Lung microvascular endothelial cell (primary cell): ENCODE measurements around the gene CDCA8. TPM values are rescaled to one million over a fixed set of nuclear protein-coding genes. Genes with fewer than 3 reads are reported as not detected.
"Not testable (repeated sequence)": the region's sequence is repeated elsewhere in the genome, so short reads cannot be mapped to it uniquely, and the experiment has no call there.

ENCODE experiments used
- DNase-seq, 2 donors: peaks; one replicate each; pipeline versions ENCODE4 v3.0.0 to v3.0.0-alpha.2; 2010; ENCODE audit warnings: low read depth in 2 of 2
- total RNA-seq: library from RNA; depleted of rRNA; stranded (reverse); fragments of >200 nt; gene quantifications from 2 replicates; pipeline ENCODE4 v1.2.1, GENCODE V29; 2014

CDCA8 gene
- total RNA-seq, 1 donor from 2014 or later: 1.4 TPM

DNA sequence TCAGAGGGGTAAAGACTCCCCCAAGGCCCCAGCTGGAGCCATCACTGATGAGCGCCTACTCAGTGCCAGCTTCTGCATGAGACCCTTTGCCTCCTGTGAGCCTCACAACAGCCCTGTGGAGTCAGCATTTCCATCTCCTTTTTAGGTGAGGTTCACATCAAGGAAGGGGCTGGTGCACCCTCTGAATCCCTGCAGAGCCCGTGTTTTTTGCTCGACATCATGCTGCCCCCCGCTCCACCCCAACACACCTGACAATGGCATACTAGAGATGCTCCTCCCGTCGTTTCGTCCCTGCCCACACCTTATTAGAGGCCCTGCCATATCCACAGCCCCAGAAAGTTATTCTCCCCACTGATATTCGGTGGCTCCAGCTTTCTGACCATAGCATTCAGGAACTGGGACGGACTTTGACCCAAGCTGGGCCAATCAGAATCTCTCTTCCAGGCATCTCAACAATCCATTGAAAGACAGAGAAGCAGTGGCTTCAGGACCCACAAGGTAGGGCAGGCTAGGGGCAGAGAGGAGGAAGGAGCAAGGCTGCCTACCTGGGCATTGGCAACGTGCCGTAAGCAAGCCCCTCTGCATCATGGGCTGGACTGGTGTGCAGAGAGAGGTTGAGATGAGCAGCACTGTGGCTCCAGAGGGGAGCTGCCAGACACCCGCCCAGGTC is 39.9 kb downstream of the CDCA8 start:
- DNase-seq: no peak

DNA sequence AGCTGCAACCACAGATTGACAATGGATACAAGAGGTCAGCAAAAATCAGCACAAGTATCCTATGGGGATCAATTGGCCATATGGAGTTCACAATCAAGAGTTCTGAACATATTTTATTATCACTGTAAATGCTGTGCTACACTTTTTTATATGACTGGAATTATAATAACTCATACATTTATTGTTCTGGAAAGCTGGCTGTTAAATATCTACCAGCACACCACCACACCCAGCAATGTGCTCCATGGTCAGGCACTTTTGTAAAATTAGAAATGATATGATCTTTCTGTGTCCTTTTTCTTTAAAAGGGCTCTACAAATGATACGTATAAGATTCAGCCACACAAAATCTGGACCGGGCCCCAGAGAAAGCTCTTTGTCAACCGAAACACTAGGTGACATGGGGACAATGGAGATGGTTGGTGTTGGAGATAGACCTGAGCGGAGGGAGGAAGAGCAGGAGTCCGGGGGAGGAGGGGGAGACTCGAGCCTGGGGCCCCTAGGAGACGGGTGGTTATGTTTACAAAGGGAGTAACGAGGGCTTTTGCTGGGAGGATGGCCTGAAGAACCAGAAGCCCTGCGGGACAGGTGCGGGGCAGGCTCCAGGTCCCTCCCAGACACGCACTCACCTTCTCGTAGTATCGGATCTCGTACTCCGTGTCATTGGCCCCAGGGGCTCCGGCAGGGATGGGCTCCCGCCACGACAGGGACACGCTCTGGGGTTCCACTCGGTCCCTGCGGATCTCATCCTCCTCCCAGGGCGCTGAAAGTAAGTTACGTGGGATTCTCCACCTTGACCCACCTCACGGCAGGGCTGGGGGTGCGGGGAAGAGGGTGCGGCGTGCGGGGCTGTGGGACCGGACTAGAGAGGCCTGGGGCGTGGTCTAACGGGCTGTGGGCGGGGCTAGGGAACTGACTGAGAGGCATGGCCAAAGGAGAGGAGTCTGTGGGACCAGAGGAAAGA is 42.6 kb downstream of the CDCA8 start:
- DNase-seq: no peak

DNA sequence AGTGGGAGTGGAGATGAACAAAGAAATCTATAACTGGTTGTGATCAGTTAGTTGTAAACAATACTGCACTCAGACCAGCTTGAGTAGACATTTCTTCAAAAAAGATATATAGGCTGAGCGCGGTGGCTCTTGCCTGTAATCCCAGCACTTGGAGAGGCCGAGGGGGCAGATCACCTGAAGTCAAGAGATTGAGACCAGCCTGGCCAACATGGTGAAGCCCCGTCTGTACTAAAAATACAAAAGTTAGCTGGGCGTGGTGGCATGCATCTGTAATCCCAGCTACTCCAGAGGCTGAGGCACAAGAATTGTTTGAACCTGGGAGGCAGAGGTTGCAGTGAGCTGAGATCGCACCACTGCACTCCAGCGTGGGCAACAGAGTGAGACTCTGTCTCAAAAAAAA is 45.7 kb downstream of the CDCA8 start:
- DNase-seq: not testable (repeated sequence)

DNA sequence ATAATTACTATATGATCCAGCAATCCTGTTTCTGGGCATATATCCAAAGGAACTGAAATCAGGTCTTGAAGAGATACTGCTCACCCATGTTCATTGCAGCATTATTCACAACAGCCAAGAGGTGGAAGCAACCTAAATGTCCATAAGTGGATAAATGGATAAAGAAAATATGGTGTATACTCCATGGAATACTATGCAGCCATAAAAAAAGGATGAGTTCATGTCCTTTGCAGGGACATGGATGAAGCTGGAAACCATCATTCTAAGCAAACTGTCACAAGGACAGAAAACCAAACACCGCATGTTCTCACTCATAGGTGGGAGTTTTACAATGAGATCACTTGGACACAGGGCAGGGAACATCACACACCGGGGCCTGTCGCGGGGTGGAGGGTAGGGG is 46.3 kb downstream of the CDCA8 start:
- not testable (repeated sequence) for DNase-seq

DNA sequence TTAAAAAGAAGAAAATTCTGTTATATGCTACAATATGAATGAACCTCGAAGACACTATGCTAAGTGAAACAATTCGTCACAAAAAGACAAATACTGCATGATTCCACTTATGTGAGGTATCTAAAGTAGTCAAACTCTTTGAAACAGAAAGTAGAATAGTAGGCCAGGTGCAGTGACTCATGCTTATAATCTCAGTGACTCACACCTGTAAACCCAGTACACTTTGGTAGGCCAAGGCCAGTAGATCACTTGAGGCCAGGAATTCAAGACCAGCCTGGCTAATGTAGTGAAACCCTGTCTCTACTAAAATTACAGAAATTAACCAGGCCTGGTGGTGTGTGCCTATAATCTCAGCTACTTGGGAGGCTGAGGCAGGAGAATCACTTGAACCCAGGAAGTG is 46.9 kb downstream of the CDCA8 start:
- DNase-seq: no peak

DNA sequence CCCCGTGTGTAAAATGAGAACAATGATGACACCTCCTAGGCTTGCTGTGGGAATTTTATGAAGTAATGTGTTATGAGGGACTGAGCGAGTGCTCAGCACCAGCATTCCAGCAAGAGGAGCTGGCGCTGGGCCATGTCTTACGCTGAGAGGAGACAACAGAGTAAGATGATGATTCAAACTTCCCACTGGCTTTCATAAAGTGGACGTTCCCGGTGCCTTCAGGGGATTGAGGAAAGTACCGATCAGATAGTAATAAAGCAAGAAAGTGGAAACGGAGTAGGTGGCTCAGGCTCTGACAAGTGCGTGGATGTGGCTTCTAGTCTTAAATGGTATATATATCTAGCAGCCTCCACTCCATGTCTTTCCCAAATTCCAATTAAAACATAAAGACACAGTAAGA is 48.8 kb downstream of the CDCA8 start:
- peak in 1 of 2 donors; percentile 8 for DNase-seq

DNA sequence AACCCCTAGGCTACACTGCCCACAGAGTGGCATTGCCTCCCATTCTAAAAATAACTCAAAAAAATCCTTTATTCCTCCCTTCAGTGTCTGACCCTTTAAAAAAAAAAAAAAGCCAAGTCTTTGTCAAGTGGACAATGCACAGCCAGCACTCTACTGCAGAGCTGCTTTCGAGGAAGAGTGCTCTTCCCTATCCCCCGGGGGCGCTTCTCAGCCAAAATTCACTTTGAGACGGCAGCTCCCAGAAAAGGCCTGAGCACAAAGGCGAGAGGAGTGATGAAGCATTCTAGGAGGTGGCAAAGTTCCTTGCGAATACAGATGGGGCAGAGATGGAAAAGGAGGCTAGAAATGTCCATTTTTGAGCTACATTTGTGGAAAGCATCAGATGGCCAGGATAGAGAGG is 49.3 kb downstream of the CDCA8 start:
- no peak for DNase-seq

DNA sequence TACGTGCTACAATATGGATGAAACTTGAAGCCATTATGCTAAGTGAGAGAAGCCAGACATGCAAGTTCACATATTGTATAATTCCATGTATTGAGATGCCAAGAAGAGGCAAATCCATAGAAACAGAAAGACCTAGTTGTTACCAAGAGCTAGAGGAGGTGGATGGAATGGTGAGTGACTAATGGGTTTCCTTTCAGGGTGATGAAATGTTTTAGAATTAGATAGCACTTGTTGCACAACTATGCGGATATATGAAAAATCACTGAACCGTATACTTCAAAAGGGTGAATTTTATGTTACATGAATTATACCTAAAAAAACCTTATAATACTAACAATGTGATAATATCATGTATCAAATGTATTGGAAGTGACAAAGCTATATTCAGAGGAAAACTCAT is 54.5 kb downstream of the CDCA8 start:
- DNase-seq: no peak

DNA sequence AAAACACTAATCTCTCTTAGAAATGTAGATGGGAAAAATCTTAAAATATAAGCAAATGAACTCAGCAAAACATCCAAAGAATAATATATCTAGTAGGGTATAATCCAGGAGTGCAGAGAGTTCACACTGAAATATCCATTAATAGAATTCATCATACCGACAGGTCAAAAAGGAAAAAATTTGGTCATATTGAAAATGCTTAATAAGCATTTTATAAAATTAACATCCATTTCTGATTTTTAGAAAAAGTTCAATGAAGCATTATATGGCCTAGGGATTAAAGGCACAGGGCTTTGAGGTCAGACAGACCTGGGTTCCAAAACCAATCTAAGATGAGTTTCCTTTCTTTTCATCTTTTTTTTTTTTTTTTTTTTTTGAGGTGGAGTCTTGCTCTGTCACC is 56.2 kb downstream of the CDCA8 start:
- no peak for DNase-seq

DNA sequence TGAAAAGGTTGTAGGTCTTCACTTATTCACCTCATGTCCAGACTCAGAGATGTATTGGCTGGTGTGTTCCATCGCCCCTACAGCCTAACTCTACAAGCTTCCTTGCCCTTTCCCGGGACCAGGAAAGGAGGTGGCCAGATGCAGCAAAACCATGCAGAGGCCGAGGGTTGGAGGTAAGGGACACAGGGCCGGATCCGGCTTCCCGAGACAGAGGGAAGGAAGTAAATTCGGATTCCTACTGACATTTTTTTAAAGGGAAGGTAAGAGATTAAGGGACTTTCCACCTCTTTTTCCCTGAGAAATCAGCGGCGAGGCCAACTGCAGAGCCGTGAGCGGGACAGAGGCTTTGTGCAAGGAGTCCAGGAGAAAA is 59.9 kb downstream of the CDCA8 start:
- DNase-seq: no peak

DNA sequence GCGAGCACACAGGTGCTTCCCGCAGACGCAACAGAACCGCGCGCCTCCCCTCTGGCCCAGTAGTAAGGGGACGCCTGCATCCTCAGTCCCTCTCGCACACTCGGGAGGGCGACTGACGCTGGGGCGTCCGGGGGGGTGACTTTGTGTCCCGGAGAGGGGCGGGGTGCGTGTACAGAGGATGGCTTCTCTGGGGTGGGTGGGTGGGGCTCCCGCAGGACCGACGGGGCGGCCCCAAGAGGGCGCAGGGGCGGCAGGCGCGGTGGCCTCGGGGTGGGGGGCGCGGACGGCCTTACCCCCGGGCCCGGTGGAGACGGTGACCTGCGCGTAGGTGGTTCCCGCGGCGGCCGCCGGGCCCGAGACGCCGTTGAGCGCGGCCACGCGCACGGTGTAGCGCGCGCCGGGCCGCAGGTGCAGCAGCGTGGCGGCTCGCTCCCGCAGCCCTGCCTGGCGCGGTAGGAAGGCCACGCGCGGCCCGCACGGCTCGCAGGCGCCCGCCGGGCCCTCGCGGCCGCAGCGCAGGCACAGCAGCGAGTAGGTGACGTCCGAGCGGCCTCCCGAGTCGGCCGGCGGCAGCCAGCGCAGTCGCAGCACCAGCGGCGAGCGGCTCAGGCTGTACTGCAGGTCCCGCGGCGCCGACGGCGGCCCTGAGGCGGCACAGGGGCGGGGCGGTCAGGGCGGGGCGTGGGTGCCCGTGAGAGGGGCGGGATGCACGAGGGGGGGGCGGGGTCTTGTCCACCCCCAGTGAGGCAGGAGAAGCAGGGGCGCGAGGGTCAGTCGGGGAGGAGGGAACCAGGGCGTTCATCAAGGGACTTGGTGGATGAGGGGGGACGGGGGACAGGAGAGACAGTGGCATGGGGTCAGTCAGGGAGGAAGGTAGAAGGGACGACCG is 60.5 kb downstream of the CDCA8 start:
- peak; percentile 8 to 46 for DNase-seq

DNA sequence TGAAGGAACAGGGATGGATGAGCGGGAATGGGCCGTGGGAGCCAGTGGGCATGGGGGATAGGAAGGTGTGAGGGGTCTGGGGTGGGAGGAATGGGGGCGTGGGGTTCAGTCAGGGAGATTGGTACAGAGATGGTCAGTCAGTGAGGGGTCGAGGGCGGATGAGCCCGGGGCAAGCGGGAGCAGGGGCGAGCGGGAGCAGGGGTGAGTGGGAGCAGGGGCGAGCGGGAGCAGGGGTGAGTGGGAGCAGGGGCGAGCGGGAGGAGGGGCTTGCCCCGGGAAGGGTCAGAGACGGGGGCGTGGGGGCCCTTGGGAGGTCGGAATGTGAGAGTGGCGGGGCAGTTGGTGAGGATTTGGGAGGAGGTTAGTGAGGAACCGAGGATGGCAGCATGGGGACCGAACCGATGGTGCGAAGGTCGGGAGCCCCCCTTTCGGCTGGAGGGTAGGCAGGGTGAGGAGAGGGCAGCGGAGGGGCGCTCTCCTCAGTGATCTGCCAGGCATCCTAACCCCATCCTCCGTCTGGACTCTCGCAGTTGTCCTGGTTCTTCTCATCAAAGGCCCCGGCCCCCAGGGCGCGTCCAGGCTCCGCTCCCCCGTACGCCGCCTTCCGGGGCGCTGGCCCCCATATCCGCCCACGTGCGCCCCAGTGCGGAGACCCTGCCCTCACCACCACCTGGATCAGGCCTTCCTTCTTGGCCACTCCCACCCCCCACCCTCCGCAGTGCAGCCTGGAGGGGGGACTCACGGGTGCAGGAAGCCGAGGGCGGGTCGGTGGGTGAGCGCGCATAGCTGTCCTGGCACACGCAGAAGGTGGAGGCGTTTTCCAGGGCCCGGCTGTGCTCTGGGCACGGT is 61.4 kb downstream of the CDCA8 start:
- DNase-seq: no peak

DNA sequence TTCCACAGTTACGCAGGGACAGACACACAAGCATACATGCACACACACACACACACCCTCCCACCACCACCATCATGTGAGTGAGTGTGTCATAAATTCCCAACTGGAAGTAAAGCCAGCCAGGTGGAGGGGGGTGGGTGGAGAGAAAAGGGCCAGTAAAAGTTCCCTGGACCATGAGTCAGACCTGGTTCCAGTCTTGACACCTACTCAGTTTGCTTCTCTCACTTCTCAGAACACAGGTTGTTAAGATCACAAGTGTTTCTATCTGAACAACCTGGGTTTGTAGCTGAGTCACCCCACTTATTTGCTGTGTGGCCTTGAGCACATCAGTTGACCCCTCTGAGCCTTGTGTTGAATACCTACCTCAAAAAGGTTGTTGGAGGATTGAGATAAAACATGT is 63.0 kb downstream of the CDCA8 start:
- DNase-seq: no peak

DNA sequence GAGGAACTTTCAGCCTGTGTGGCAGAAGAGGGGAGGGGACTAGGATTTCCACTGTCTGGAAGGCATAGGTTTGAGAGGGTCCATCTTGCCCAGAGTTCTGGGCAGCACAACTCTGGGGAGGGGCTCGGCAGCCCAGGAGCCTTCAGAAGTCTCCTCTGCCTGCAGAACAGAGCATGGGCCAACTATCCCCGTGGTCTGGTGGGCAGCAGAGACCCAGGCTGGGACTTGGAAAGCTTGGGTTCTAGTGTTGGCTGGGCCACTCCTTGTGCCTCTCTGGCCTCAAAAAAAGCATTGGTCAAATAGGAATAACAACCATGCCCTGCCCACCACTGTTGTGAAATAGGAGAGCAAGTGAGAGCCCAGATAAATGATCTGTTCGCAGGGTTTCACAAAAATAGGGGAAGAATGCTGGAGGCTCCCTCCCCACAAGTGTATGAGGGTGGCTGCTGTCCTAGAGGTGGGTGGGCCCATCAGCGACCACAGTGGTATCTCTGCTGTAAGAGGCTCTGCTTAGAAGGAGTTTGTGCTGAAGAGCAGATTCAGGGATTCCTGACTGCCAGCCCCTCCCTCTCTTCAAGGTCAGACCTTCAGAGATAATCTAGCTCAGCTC is 63.7 kb downstream of the CDCA8 start:
- no peak for DNase-seq

Other genes starting within 250 kb of the CDCA8 start
- 1.1 and 2.4 TPM in 2 replicates for gene ZC3H12A, start 217.9 kb upstream of the CDCA8 start, total RNA-seq
- gene MEAF6, start 177.8 kb upstream of the CDCA8 start, total RNA-seq: 27.9 and 41.3 TPM in 2 replicates
- gene SNIP1, start 138.2 kb upstream of the CDCA8 start, total RNA-seq: 8.5 and 14.3 TPM in 2 replicates
- gene DNALI1, start 135.6 kb upstream of the CDCA8 start, total RNA-seq: 0.20 and 0.22 TPM in 2 replicates
- gene GNL2, start 96.6 kb upstream of the CDCA8 start, total RNA-seq: 37.3 and 47.4 TPM in 2 replicates
- not detected in 2 replicates for gene RSPO1, start 57.6 kb upstream of the CDCA8 start, total RNA-seq
- gene EPHA10, start 72.6 kb downstream of the CDCA8 start, total RNA-seq: not detected in 2 replicates
- gene MANEAL, start 101.3 kb downstream of the CDCA8 start, total RNA-seq: 0.65 and 1.6 TPM in 2 replicates
- gene C1orf122, start 115.3 kb downstream of the CDCA8 start, total RNA-seq: 14.4 and 21.2 TPM in 2 replicates
- 12.2 and 22.4 TPM in 2 replicates for gene YRDC, start 115.7 kb downstream of the CDCA8 start, total RNA-seq
- gene MTF1, start 167.1 kb downstream of the CDCA8 start, total RNA-seq: 1.3 and 2.0 TPM in 2 replicates